Measurements from ENCODE around the gene CHST1.

Gene CHST1

DNA sequence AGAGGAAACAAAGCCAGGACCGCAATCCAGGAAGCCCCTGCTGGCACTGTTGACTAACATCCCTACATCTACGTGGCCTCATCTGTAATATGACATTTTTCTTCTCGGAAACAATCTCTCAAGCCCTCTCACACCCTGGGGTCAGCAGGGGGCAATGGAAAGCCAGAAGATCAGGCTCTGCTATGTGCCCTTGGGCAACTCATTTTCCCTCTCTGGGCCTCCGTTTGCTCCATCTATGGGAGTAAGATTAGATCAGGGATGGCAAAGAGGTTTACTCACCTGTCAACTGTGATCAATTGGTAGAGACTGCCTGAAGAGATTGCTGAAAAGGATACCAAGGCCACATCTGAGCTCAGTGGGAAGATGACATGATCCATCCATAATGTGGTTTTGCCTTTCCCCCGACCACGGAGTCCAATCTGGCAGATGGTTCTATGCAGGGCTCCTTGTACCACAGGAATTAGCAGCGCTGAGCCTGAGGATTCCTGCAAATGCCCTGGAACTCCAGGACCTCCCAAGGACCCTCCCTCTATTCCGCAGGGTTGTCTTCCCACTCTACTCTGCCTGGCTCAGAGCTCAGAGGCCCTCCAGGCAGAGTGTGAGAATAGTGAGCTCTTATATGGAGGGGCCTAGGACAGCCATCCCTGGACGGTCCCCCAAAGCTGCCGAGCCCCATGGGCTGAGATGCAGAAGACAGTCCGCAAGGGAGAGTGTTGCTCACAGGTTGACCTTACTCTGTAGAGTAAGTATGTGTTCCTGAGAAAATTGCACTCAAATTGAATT lies 66.1 kb downstream of the CHST1 start:
- DNase-seq = no peak

Data from NCI-H774 (cell line).